GM12878 (cell line): ENCODE measurements around the gene NDUFC1. TPM values are rescaled to one million over a fixed set of nuclear protein-coding genes. Genes with fewer than 3 reads are reported as not detected.

Experiments used
- ATF2 ChIP-seq: IDR thresholded peaks from 2 replicates; pipeline ENCODE4 v1.6.1; 2012; ENCODE audit warnings: low read length, inconsistent platforms
- E4F1 ChIP-seq: fragments of 450-650 bp; IDR thresholded peaks from 2 replicates; pipeline ENCODE4 v1.6.1; 2018; ENCODE audit warnings: borderline replicate concordance, mild to moderate bottlenecking; ENCODE audit not compliant: partially characterized antibody
- EED ChIP-seq: sonication (generic); IDR thresholded peaks from 2 replicates; pipeline ENCODE4 v1.6.1; 2016; ENCODE audit warnings: antibody characterized with exemption, low read depth
- ESRRA ChIP-seq: IDR thresholded peaks from 2 replicates; pipeline ENCODE4 v1.6.1; 2012; ENCODE audit warnings: mild to moderate bottlenecking, low read length, improper control_type of control experiment
- FOS ChIP-seq: IDR thresholded peaks from 3 replicates; pipeline ENCODE4 v1.6.1; 2011; ENCODE audit warnings: borderline replicate concordance; ENCODE audit not compliant: insufficient read length; ENCODE audit errors: extremely low read depth
- IRF4 ChIP-seq: IDR thresholded peaks from 2 replicates; pipeline ENCODE4 v1.6.1; 2011; ENCODE audit warnings: low read depth, low read length
- RAD51 ChIP-seq: fragments of 450-650 bp; IDR thresholded peaks from 2 replicates; pipeline ENCODE4 v1.6.1; 2016; ENCODE audit warnings: moderate library complexity, mild to moderate bottlenecking, inconsistent platforms
- SMARCA5 ChIP-seq: fragments of 450-650 bp; IDR thresholded peaks from 2 replicates; pipeline ENCODE4 v1.6.1; 2017; ENCODE audit warnings: mild to moderate bottlenecking
- SPI1 ChIP-seq: IDR thresholded peaks from 2 replicates; pipeline ENCODE4 v1.6.1; 2011; ENCODE audit warnings: low read depth, mild to moderate bottlenecking, low read length, moderate library complexity, borderline replicate concordance; ENCODE audit not compliant: insufficient read depth
- SREBF1 ChIP-seq: IDR thresholded peaks from 2 replicates; pipeline ENCODE4 v1.6.1; 2012; ENCODE audit warnings: mild to moderate bottlenecking, low read length
- TBL1XR1 ChIP-seq: IDR thresholded peaks from 2 replicates; pipeline ENCODE4 v1.6.1; 2012; ENCODE audit warnings: low read depth, low read length, improper control_type of control experiment
- USF1 ChIP-seq: IDR thresholded peaks from 2 replicates; pipeline ENCODE4 v1.6.1; 2011; ENCODE audit warnings: borderline replicate concordance, low read depth, mild to moderate bottlenecking, moderate library complexity, mixed read lengths, low read length; ENCODE audit not compliant: insufficient read depth; ENCODE audit errors: extremely low read length
- USF2 ChIP-seq: IDR thresholded peaks from 2 replicates; pipeline ENCODE4 v1.6.1; 2011; ENCODE audit warnings: low read depth, low read length, improper control_type of control experiment, borderline replicate concordance
- YY1 ChIP-seq: IDR thresholded peaks from 2 replicates; pipeline ENCODE4 v1.6.1; 2011; ENCODE audit warnings: low read depth, mild to moderate bottlenecking, low read length
- ZNF274 ChIP-seq: IDR thresholded peaks from one replicate; pipeline ENCODE4 v1.8.0; 2011; ENCODE audit not compliant: insufficient read length, insufficient read depth
- ZNF384 ChIP-seq: IDR thresholded peaks from 2 replicates; pipeline ENCODE4 v1.6.1; 2012; ENCODE audit warnings: low read depth, mild to moderate bottlenecking, low read length, improper control_type of control experiment, borderline replicate concordance
- ZSCAN29 ChIP-seq: fragments of 450-650 bp; IDR thresholded peaks from 2 replicates; pipeline ENCODE4 v1.6.1; 2017; ENCODE audit warnings: mild to moderate bottlenecking, moderate library complexity
- polyA plus RNA-seq, 11 experiments: library from polyadenylated mRNA; depleted of rRNA in 4 of 11; unstranded in 6 of 11; stranded (reverse) in 5 of 11; fragments of >200 nt; fragmentation: Nextera tagmentation in 4 of 11; fragmentation: Illumina TruSeq in 1 of 11; extraction: Ambion mirVana in 4 of 11; extraction: Trizol in 1 of 11; gene quantifications; 1 replicate in 1 of 11; 2 replicates in 10 of 11; pipeline versions ENCODE4 v1.2.1 to v1.2.3, GENCODE V29; 2011 to 2016; ENCODE audit warnings: inconsistent platforms in 2 of 11, missing spikeins in 2 of 11, low read depth in 1 of 11
- total RNA-seq, 4 experiments: library from RNA; depleted of rRNA in 3 of 4; stranded (reverse); fragments of >200 nt in 3 of 4; fragmentation: Illumina TruSeq in 1 of 4; extraction: Trizol in 1 of 4; gene quantifications; 2 replicates each; pipeline versions ENCODE4 v1.2.1 to v1.2.3, GENCODE V29; 2013 to 2021
- TF ChIP-seq, protein P1 (sequence below): fragments of 450-650 bp; IDR thresholded peaks from 2 replicates; pipeline ENCODE4 v1.6.1; 2017; ENCODE audit warnings: antibody characterized with exemption, mild to moderate bottlenecking, moderate library complexity
- TF ChIP-seq, protein P2 (sequence below): fragments of 450-650 bp; formaldehyde crosslinking; IDR thresholded peaks from 2 replicates; pipeline ENCODE4 v1.5.0; 2022; ENCODE audit warnings: mild to moderate bottlenecking, missing genetic modification characterization

The NDUFC1 gene
- total and polyA plus RNA-seq, 10 of the 15 experiments (the other 5 are each of a cell fraction or from before 2014, with no cell fraction given): 25.5 to 242 (median 68.9) TPM

GRCh38 chr4:139297001-139297410 lies 5.3 kb downstream of the NDUFC1 start (continued):
- TF ChIP-seq USF1 (no peak), ZNF274 (no peak), EED (peak; percentile 68; the same call in 1 of the 2 replicates), TBL1XR1 (no peak), ZSCAN29 (no peak), ATF2 (peak; percentile 89), SMARCA5 (no peak), YY1 (no peak), ESRRA (no peak), E4F1 (no peak), RAD51 (no peak), IRF4 (peak; percentile 82), FOS (no peak), ZNF384 (no peak), SPI1 (no peak), SREBF1 (no peak), USF2 (no peak)
- TF ChIP-seq, protein P1, sequence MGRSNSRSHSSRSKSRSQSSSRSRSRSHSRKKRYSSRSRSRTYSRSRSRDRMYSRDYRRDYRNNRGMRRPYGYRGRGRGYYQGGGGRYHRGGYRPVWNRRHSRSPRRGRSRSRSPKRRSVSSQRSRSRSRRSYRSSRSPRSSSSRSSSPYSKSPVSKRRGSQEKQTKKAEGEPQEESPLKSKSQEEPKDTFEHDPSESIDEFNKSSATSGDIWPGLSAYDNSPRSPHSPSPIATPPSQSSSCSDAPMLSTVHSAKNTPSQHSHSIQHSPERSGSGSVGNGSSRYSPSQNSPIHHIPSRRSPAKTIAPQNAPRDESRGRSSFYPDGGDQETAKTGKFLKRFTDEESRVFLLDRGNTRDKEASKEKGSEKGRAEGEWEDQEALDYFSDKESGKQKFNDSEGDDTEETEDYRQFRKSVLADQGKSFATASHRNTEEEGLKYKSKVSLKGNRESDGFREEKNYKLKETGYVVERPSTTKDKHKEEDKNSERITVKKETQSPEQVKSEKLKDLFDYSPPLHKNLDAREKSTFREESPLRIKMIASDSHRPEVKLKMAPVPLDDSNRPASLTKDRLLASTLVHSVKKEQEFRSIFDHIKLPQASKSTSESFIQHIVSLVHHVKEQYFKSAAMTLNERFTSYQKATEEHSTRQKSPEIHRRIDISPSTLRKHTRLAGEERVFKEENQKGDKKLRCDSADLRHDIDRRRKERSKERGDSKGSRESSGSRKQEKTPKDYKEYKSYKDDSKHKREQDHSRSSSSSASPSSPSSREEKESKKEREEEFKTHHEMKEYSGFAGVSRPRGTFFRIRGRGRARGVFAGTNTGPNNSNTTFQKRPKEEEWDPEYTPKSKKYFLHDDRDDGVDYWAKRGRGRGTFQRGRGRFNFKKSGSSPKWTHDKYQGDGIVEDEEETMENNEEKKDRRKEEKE: no peak
- TF ChIP-seq, protein P2, sequence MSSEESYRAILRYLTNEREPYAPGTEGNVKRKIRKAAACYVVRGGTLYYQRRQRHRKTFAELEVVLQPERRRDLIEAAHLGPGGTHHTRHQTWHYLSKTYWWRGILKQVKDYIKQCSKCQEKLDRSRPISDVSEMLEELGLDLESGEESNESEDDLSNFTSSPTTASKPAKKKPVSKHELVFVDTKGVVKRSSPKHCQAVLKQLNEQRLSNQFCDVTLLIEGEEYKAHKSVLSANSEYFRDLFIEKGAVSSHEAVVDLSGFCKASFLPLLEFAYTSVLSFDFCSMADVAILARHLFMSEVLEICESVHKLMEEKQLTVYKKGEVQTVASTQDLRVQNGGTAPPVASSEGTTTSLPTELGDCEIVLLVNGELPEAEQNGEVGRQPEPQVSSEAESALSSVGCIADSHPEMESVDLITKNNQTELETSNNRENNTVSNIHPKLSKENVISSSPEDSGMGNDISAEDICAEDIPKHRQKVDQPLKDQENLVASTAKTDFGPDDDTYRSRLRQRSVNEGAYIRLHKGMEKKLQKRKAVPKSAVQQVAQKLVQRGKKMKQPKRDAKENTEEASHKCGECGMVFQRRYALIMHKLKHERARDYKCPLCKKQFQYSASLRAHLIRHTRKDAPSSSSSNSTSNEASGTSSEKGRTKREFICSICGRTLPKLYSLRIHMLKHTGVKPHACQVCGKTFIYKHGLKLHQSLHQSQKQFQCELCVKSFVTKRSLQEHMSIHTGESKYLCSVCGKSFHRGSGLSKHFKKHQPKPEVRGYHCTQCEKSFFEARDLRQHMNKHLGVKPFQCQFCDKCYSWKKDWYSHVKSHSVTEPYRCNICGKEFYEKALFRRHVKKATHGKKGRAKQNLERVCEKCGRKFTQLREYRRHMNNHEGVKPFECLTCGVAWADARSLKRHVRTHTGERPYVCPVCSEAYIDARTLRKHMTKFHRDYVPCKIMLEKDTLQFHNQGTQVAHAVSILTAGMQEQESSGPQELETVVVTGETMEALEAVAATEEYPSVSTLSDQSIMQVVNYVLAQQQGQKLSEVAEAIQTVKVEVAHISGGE: no peak
